DOHH2 (cell line): ENCODE measurements around the gene DHX58.

ENCODE experiments used
- H3F3A ChIP-seq: fragments of 200-600 bp; sonication (generic), shearing (Covaris generic); 2 replicates; pipeline ENCODE4 v1.6.0; 2016; ENCODE audit warnings: antibody characterized with exemption, mild to moderate bottlenecking; ENCODE audit not compliant: control insufficient read depth, insufficient read depth
- H3K27ac ChIP-seq: fragments of 200-600 bp; sonication (generic); 2 replicates; pipeline ENCODE4 v1.5.1; 2014; ENCODE audit warnings: low read depth, mild to moderate bottlenecking, low read length, moderate library complexity
- H3K27me3 ChIP-seq: fragments of 200-600 bp; sonication (generic); 2 replicates; pipeline ENCODE4 v1.6.1; 2014; ENCODE audit warnings: mild to moderate bottlenecking, low read length, mixed read lengths; ENCODE audit not compliant: control insufficient read depth
- H3K36me3 ChIP-seq: fragments of 200-600 bp; sonication (generic); 2 replicates; pipeline ENCODE4 v1.6.1; 2014; ENCODE audit warnings: mild to moderate bottlenecking, low read length, moderate library complexity, mixed read lengths; ENCODE audit not compliant: control insufficient read depth
- H3K4me1 ChIP-seq: fragments of 200-600 bp; sonication (generic); 2 replicates; pipeline ENCODE4 v1.6.1; 2014; ENCODE audit warnings: mild to moderate bottlenecking, low read length, mixed read lengths; ENCODE audit not compliant: control insufficient read depth
- H3K4me2 ChIP-seq: fragments of 200-600 bp; sonication (generic); 2 replicates; pipeline ENCODE4 v1.6.0; 2014; ENCODE audit warnings: mild to moderate bottlenecking, low read length, moderate library complexity
- H3K4me3 ChIP-seq: fragments of 200-600 bp; sonication (generic); 2 replicates; pipeline ENCODE4 v1.5.1; 2014; ENCODE audit warnings: mild to moderate bottlenecking, low read length, mixed read lengths
- H3K79me2 ChIP-seq: fragments of 200-600 bp; sonication (generic); 2 replicates; pipeline ENCODE4 v1.6.1; 2014; ENCODE audit warnings: mild to moderate bottlenecking, low read length, mixed read lengths; ENCODE audit not compliant: control insufficient read depth
- H3K9me2 ChIP-seq: fragments of 200-600 bp; sonication (generic); replicated peaks from 2 replicates; pipeline ENCODE4 v1.6.1; 2014; ENCODE audit warnings: mild to moderate bottlenecking, low read length, mixed read lengths; ENCODE audit not compliant: control insufficient read depth
- H3K9me3 ChIP-seq: fragments of 200-600 bp; sonication (generic); 2 replicates; pipeline ENCODE4 v1.6.1; 2014; ENCODE audit warnings: antibody characterized with exemption, low read length, mixed read lengths; ENCODE audit not compliant: control insufficient read depth, insufficient read depth
- H4K20me1 ChIP-seq: fragments of 200-600 bp; sonication (generic); 2 replicates; pipeline ENCODE4 v1.6.0; 2014; ENCODE audit warnings: low read depth, mild to moderate bottlenecking, antibody characterized with exemption, low read length, moderate library complexity; ENCODE audit not compliant: control insufficient read depth, insufficient read depth
- EZH2phosphoT487 ChIP-seq: fragments of 200-600 bp; sonication (generic); IDR thresholded peaks from 2 replicates; pipeline ENCODE4 v1.6.1; 2017; ENCODE audit warnings: borderline replicate concordance, mild to moderate bottlenecking, antibody characterized with exemption, low read length, moderate library complexity, mixed read lengths
- TF ChIP-seq, protein P1 (sequence below): fragments of 200-600 bp; sonication (generic); IDR thresholded peaks from one replicate; pipeline ENCODE4 v1.5.1; 2014; ENCODE audit warnings: antibody characterized with exemption, mild to moderate bottlenecking, low read depth, low read length; ENCODE audit not compliant: poor library complexity, severe bottlenecking

Gene DHX58

DNA sequence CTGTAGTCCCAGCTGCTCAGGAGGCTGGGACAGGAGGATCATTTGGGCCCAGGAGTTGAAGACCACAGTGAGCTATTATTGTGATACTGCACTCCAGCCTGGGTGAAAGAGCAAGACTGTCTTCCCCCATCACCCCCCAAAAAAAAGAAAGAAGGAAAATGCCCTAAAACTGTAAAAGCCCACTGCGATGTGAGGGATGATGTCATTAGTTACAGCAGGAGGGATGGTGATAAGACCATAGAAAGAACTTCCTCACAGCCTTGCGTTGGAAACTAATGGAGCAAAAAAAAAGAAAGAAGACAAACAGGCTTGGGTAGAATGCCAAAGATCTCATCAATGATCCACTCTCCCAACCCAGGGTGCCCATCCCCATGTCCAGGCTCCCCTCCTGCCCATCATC is 33.0 kb downstream of the DHX58 start:
- Histone ChIP-seq H3K4me3 (no peak overlapping the region), H4K20me1 (no peaks in the 10 kb centered on the region), H3K27ac (no peak overlapping the region), H3K4me1 (no peaks in the 10 kb centered on the region), H3K9me3 (no peaks in the 10 kb centered on the region), H3K4me2 (no peak overlapping the region), H3K27me3 (peaks cover 19% of the 10 kb centered on the region), H3K9me2 (no peaks in the 10 kb centered on the region), H3K79me2 (no peaks in the 10 kb centered on the region), H3K36me3 (no peaks in the 10 kb centered on the region), H3F3A (no peaks in the 10 kb centered on the region)
- TF ChIP-seq EZH2phosphoT487, result no peak
- TF ChIP-seq, protein P1, sequence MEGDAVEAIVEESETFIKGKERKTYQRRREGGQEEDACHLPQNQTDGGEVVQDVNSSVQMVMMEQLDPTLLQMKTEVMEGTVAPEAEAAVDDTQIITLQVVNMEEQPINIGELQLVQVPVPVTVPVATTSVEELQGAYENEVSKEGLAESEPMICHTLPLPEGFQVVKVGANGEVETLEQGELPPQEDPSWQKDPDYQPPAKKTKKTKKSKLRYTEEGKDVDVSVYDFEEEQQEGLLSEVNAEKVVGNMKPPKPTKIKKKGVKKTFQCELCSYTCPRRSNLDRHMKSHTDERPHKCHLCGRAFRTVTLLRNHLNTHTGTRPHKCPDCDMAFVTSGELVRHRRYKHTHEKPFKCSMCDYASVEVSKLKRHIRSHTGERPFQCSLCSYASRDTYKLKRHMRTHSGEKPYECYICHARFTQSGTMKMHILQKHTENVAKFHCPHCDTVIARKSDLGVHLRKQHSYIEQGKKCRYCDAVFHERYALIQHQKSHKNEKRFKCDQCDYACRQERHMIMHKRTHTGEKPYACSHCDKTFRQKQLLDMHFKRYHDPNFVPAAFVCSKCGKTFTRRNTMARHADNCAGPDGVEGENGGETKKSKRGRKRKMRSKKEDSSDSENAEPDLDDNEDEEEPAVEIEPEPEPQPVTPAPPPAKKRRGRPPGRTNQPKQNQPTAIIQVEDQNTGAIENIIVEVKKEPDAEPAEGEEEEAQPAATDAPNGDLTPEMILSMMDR, result no peak

DNA sequence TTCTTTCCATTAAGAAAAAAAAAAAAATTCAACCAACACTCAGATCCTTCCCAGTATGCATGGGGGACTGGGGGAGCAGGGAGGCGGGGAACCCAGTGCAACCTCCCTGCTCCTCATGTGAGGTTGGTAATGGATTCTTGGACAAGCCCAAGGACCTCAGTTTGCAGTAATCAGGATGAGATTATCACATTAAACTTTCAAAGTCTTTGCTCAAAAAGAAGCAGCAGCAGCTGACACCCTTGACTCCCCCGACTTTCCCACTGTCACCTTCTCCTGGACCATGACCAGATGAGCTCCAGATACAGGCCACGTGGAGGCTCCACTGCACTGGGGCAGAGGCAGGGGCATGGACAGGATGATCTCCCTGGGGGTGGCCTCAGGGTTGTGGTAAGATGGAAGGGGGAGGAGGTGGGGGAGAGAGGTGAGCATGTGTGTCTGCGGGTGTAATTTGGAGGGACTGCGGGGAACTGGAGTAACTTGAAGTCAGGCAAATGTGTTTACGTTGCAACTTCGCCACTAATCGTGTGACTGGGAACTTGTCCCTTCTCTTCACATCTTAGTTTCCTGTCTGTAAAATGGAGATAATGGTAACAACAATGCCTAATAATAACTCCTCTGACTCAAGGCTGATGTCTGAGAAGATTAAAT is 34.0 kb downstream of the DHX58 start:
- no peaks in the 10 kb centered on the region for H3K9me2 ChIP-seq
- no peaks in the 10 kb centered on the region for H3K4me1 ChIP-seq
- no peak overlapping the region for H3K4me3 ChIP-seq
- no peaks in the 10 kb centered on the region for H4K20me1 ChIP-seq
- no peak overlapping the region for H3K27ac ChIP-seq
- H3K4me2 ChIP-seq, result no peak overlapping the region
- no peaks in the 10 kb centered on the region for H3F3A ChIP-seq
- no peaks in the 10 kb centered on the region for H3K79me2 ChIP-seq
- no peaks in the 10 kb centered on the region for H3K9me3 ChIP-seq
- TF ChIP-seq, protein P1, result no peak
- TF ChIP-seq EZH2phosphoT487, result no peak
- no peaks in the 10 kb centered on the region for H3K36me3 ChIP-seq
- H3K27me3 ChIP-seq, result peaks cover 22% of the 10 kb centered on the region

DNA sequence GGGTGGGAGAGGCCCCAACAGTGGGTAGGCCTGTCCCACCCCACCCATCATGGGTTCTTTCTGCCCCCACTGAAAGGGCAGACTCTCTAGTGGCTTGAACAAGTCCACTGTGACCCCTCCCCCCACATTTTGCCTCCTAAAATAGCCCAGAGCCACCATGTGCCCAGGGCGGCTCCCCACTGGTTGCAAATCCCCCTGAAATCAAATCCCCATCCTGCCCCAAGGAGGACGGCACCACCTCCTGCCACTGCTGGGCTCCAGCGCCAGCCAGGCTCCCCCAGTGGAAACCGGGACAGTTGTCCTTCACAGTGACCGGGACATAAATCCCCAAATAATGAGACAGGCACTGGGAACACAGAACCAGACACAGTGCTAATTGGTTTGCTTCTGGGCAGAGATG is 34.8 kb downstream of the DHX58 start:
- TF ChIP-seq, protein P1, result no peak
- TF ChIP-seq EZH2phosphoT487, result no peak
- Histone ChIP-seq H3F3A (no peaks in the 10 kb centered on the region), H3K9me2 (no peaks in the 10 kb centered on the region), H4K20me1 (no peaks in the 10 kb centered on the region), H3K27me3 (peaks cover 30% of the 10 kb centered on the region), H3K27ac (no peak overlapping the region), H3K79me2 (no peaks in the 10 kb centered on the region), H3K4me3 (no peak overlapping the region), H3K4me2 (no peak overlapping the region), H3K4me1 (no peaks in the 10 kb centered on the region), H3K36me3 (no peaks in the 10 kb centered on the region), H3K9me3 (no peaks in the 10 kb centered on the region)
